Epithelial cell of alveolus of lung (primary cell): Measurements from ENCODE around the gene RAB6B. TPM values are rescaled to one million over a fixed set of nuclear protein-coding genes. Genes with fewer than 3 reads are reported as not detected.

Experiments
- total RNA-seq: library from RNA; depleted of rRNA; stranded (reverse); fragments of >200 nt; gene quantifications from 2 replicates; pipeline ENCODE4 v1.2.1, GENCODE V29; 2015

The RAB6B gene
- 0.40 and 0.65 TPM in 2 replicates for total RNA-seq

GRCh38 chr3:133895208-133896001 is at the start of gene RAB6B:
Gene RAB6B, minus strand, starts transcription at chr3:133895882. Its CDS starts 416 bp downstream, at chr3:133895466.

GRCh38 chr3:133805702-133806475 is 89.8 kb downstream of the RAB6B start, which contains the start of gene SRPRB:
Gene SRPRB, plus strand, starts transcription at chr3:133805815. Its CDS starts 34 bp downstream, at chr3:133805849.

Other genes starting within 250 kb of the RAB6B start
- gene TOPBP1, start 233.9 kb downstream of the RAB6B start, total RNA-seq = 18.1 and 32.3 TPM in 2 replicates
- 0.08 and 0.13 TPM in 2 replicates for gene TF, start 149.5 kb downstream of the RAB6B start, total RNA-seq
- gene SRPRB, start 90.1 kb downstream of the RAB6B start, total RNA-seq = 31.2 and 51.6 TPM in 2 replicates
- 2.3 and 4.0 TPM in 2 replicates for gene SLCO2A1, start 134.0 kb upstream of the RAB6B start, total RNA-seq